Neuronal stem cell (in vitro differentiated cells): ENCODE data around the gene GPR32.
"Not testable (repeated sequence)": the region's sequence is repeated elsewhere in the genome, so short reads cannot be mapped to it uniquely, and the experiment has no call there.

Source experiments
- DNase-seq: peaks from one replicate; pipeline ENCODE4 v3.0.0-alpha.2; 2013; ENCODE audit warnings: low spot score
- H2AFZ ChIP-seq: one replicate; pipeline ENCODE4 v1.6.1; 2013; ENCODE audit warnings: mild to moderate bottlenecking, low read length, inconsistent platforms
- H2AK5ac ChIP-seq: 2 replicates; pipeline ENCODE4 v1.6.1; 2013; ENCODE audit warnings: low read depth, mild to moderate bottlenecking, inconsistent platforms, low read length, moderate library complexity, mixed read lengths
- H2BK120ac ChIP-seq: 2 replicates; pipeline ENCODE4 v1.6.1; 2013; ENCODE audit warnings: low read depth, mild to moderate bottlenecking, inconsistent platforms, low read length, moderate library complexity, mixed read lengths
- H2BK12ac ChIP-seq: one replicate; pipeline ENCODE4 v1.6.1; 2013; ENCODE audit warnings: low read length, inconsistent platforms
- H2BK15ac ChIP-seq: 2 replicates; pipeline ENCODE4 v1.6.1; 2013; ENCODE audit warnings: mild to moderate bottlenecking, low read length, inconsistent platforms, mixed read lengths
- H2BK5ac ChIP-seq: one replicate; pipeline ENCODE4 v1.6.1; 2013; ENCODE audit warnings: inconsistent platforms, mild to moderate bottlenecking, low read length, moderate library complexity
- H3K14ac ChIP-seq: one replicate; pipeline ENCODE4 v1.6.1; 2013; ENCODE audit warnings: low read length, inconsistent platforms
- H3K18ac ChIP-seq: 2 replicates; pipeline ENCODE4 v1.6.1; 2013; ENCODE audit warnings: low read length, inconsistent platforms
- H3K23ac ChIP-seq: 2 replicates; pipeline ENCODE4 v1.6.1; 2013; ENCODE audit warnings: low read depth, mild to moderate bottlenecking, mixed read lengths, low read length, inconsistent platforms; ENCODE audit not compliant: poor library complexity
- H3K27ac ChIP-seq: replicated peaks from 3 replicates; pipeline ENCODE4 v1.5.1; 2013; ENCODE audit warnings: low read length, inconsistent platforms
- H3K27me3 ChIP-seq, 3 experiments: 2 replicates each; pipeline ENCODE4 v1.6.1; 2013; ENCODE audit warnings: low read length in 3 of 3, mild to moderate bottlenecking in 2 of 3, inconsistent platforms in 1 of 3, low read depth in 1 of 3, mixed read lengths in 1 of 3, moderate library complexity in 1 of 3; ENCODE audit not compliant: control insufficient read depth in 3 of 3, insufficient read depth in 3 of 3
- H3K36me3 ChIP-seq, 2 donors: replicated peaks in 1 of 2; 2 replicates each; pipeline ENCODE4 v1.6.1; 2013; ENCODE audit warnings: low read length in 2 of 2; ENCODE audit not compliant: control insufficient read depth in 2 of 2, insufficient read depth in 2 of 2
- H3K4ac ChIP-seq: 2 replicates; pipeline ENCODE4 v1.6.1; 2013; ENCODE audit warnings: inconsistent platforms, mild to moderate bottlenecking, low read length, moderate library complexity
- H3K4me1 ChIP-seq, 2 donors: 1 replicate in 1 of 2; 2 replicates in 1 of 2; pipeline ENCODE4 v1.6.1; 2013; ENCODE audit warnings: low read length in 2 of 2, low read depth in 1 of 2; ENCODE audit not compliant: control insufficient read depth in 2 of 2, insufficient read depth in 1 of 2
- H3K4me2 ChIP-seq: one replicate; pipeline ENCODE4 v1.6.1; 2013; ENCODE audit warnings: mild to moderate bottlenecking, low read length, inconsistent platforms; ENCODE audit not compliant: insufficient read depth, poor library complexity, severe bottlenecking
- H3K4me3 ChIP-seq, 2 donors: 2 replicates each; pipeline ENCODE4 v1.5.1; 2013; ENCODE audit warnings: low read length in 2 of 2, mild to moderate bottlenecking in 2 of 2, inconsistent platforms in 1 of 2, moderate library complexity in 1 of 2
- H3K79me1 ChIP-seq: one replicate; pipeline ENCODE4 v1.6.1; 2013; ENCODE audit warnings: low read depth, mild to moderate bottlenecking, inconsistent platforms, low read length, moderate library complexity
- H3K9ac ChIP-seq: one replicate; pipeline ENCODE4 v1.6.1; 2013; ENCODE audit warnings: mild to moderate bottlenecking, low read depth, low read length, inconsistent platforms; ENCODE audit not compliant: poor library complexity
- H3K9me3 ChIP-seq, 2 donors: replicated peaks in 1 of 2; 2 replicates each; pipeline versions ENCODE3 to v1.6.1; 2013; ENCODE audit warnings: low read length in 2 of 2, mild to moderate bottlenecking in 2 of 2, inconsistent platforms in 1 of 2, low read depth in 1 of 2, mixed read lengths in 1 of 2, moderate library complexity in 1 of 2; ENCODE audit not compliant: control insufficient read depth in 2 of 2, insufficient read depth in 1 of 2
- H4K8ac ChIP-seq: one replicate; pipeline ENCODE4 v1.6.1; 2013; ENCODE audit warnings: low read depth, mild to moderate bottlenecking, inconsistent platforms, low read length, moderate library complexity
- H4K91ac ChIP-seq: one replicate; pipeline ENCODE4 v1.6.1; 2013; ENCODE audit warnings: low read length, low read depth, mild to moderate bottlenecking, inconsistent platforms; ENCODE audit not compliant: poor library complexity
- WGBS, 2 donors: extraction: QIAGEN DNeasy Blood & Tissue Kit; methylation state at CpG; one replicate each; pipeline ENCODE4 v1.1.7; 2013; ENCODE audit warnings: missing lambda C conversion rate in 2 of 2, mixed read lengths in 1 of 2; ENCODE audit not compliant: insufficient read length in 2 of 2, insufficient replicate concordance in 1 of 2; ENCODE audit errors: extremely low coverage in 2 of 2; 5-methylcytosine and 5-hydroxymethylcytosine counted together

Gene GPR32

DNA sequence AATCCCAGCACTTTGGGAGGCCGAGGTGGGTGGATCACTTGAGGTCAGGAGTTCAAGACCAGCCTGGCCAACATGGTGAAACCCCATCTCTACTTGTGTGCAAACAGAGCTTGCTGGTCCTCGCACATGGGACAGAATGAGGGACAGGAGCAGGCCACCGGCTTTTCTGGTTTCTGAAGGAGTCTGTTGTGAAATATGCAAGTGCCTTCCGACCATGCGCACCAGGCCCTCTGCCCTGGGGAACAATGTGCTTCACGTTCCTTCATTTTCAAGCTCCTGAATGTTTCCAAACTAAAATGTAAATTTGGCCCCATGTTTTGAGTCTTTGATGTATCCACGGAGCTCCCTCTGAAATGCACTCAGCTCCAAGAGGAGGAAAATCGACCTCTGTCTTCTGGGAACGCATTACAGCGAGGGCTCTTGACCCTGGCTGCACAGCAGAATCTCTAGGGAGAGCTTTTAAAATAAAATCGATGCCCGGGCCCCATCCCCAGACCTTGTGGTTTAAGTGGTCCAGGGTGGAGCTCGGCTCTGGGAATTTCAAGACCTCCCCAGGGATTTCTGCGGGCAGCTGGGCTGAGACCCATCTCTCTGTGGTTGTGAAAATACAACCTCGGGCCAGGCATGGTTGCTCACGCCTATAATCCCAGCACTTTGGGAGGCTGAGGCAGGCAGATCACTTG, 10.6 kb downstream of the GPR32 start:
- peak overlapping the region; percentile 17 for H3K18ac ChIP-seq
- H3K27ac ChIP-seq = no peak overlapping the region
- no peak for DNase-seq
- no peak overlapping the region for H3K23ac ChIP-seq
- no peak overlapping the region for H3K14ac ChIP-seq
- H3K4me1 ChIP-seq = peaks cover 1 to 7% of the 10 kb centered on the region in 2 donors
- no peak overlapping the region for H3K4ac ChIP-seq
- H3K36me3 ChIP-seq = no peaks in the 10 kb centered on the region
- H4K8ac ChIP-seq = no peak overlapping the region
- H3K4me3 ChIP-seq = no peak overlapping the region
- H2AK5ac ChIP-seq = no peak overlapping the region
- no peak overlapping the region for H3K9ac ChIP-seq
- H3K9me3 ChIP-seq = no peaks in the 10 kb centered on the region
- H2AFZ ChIP-seq = no peak overlapping the region
- no peaks in the 10 kb centered on the region for H3K79me1 ChIP-seq
- no peak overlapping the region for H2BK5ac ChIP-seq
- no peak overlapping the region for H3K4me2 ChIP-seq
- peaks cover 3 to 42% (median 20%) of the 10 kb centered on the region in 3 experiments for H3K27me3 ChIP-seq
- no peak overlapping the region for H2BK15ac ChIP-seq
- no peak overlapping the region for H2BK12ac ChIP-seq
- H2BK120ac ChIP-seq = no peak overlapping the region
- H4K91ac ChIP-seq = no peak overlapping the region
- WGBS, 2 donors = no CpG with 5 or more reads among the region's 16 CpGs

DNA sequence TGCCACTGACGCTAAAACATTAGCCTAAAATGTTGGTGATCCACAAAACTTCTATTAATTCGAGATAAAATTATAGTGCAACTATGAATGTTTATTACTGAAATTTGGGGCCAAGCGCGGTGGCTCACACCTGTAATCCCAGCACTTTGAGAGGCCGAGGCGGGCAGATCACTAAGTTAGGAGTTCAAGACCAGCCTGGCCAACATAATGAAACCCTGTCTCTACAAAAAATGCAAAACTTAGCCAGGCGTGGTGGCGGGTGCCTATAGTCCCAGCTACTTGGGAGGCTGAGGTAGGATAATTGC, 13.5 kb downstream of the GPR32 start:
- Histone ChIP-seq H3K4me1 (peaks cover 0 to 13% of the 10 kb centered on the region in 2 donors), H3K27me3 (peaks cover 0 to 21% (median 7%) of the 10 kb centered on the region in 3 experiments)
- H2BK5ac ChIP-seq, H3K4me2 ChIP-seq, H2BK120ac ChIP-seq, H3K9me3 ChIP-seq, H2BK12ac ChIP-seq, H3K9ac ChIP-seq, H3K18ac ChIP-seq, H3K79me1 ChIP-seq, H2BK15ac ChIP-seq, H2AFZ ChIP-seq, H4K8ac ChIP-seq, DNase-seq, H3K4ac ChIP-seq, H3K14ac ChIP-seq, H3K4me3 ChIP-seq, H4K91ac ChIP-seq, H3K36me3 ChIP-seq, H3K27ac ChIP-seq, H2AK5ac ChIP-seq, H3K23ac ChIP-seq: not testable (repeated sequence)
- no CpG with 5 or more reads among the region's 8 CpGs for WGBS, 2 donors

DNA sequence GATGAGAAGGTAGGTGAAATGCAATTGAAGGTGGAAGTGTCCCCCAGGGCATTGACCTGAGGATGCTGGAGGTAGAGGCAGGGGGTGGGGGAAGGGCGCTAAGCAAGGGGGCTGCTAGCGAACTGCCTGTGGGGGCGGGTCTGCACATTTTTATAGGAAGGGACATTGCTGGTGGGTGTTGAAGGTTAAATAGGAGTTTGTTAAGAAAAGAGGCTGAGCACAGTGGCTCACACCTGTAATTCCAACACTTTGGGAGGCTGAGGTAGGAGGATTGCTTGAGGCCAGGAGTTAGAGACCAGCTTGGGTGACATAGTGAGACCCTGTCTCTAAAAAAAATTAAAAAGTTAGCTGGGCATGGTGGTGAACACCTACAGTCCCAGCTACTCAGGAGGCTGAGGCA, 14.4 kb downstream of the GPR32 start:
- Histone ChIP-seq H3K18ac (no peak overlapping the region), H3K14ac (no peak overlapping the region), H2BK120ac (no peak overlapping the region), H3K79me1 (no peaks in the 10 kb centered on the region), H3K4me3 (no peak overlapping the region), H2BK5ac (no peak overlapping the region), H3K27ac (no peak overlapping the region), H2AK5ac (no peak overlapping the region), H3K4me1 (peaks cover 0 to 13% of the 10 kb centered on the region in 2 donors), H3K27me3 (peaks cover 0 to 12% (median 2%) of the 10 kb centered on the region in 3 experiments), H2AFZ (no peak overlapping the region), H3K4me2 (no peak overlapping the region), H4K91ac (no peak overlapping the region), H3K36me3 (no peaks in the 10 kb centered on the region), H2BK15ac (no peak overlapping the region), H2BK12ac (no peak overlapping the region), H3K23ac (no peak overlapping the region), H3K4ac (no peak overlapping the region), H3K9me3 (no peaks in the 10 kb centered on the region), H3K9ac (no peak overlapping the region), H4K8ac (no peak overlapping the region)
- WGBS, 2 donors = no CpG with 5 or more reads among the region's 3 CpGs
- DNase-seq = no peak

DNA sequence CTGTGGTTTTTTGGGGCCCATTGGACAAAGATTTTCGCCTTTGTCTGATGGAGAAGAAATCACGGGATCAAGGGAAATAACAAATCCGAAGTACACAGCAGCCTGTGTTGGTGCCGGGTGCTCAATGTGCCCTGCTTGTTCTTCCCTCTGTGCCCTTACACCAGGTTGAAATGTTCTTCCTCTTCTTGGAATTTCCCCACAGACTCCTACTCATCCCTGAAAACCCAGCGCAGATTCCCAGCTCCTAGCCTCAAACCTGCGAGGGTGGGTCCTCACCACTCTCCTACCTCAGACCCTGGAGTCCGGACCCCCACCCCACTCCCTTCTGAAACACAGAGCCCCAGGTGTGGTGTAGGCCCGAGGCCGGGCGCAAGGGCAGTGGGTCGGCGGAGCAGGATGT, 15.1 kb downstream of the GPR32 start:
- H3K4ac ChIP-seq = no peak overlapping the region
- DNase-seq = no peak
- H3K4me1 ChIP-seq = peaks cover 0 to 13% of the 10 kb centered on the region in 2 donors
- no peak overlapping the region for H4K91ac ChIP-seq
- no peak overlapping the region for H2BK15ac ChIP-seq
- no peak overlapping the region for H3K18ac ChIP-seq
- no peak overlapping the region for H2BK5ac ChIP-seq
- no peak overlapping the region for H2AFZ ChIP-seq
- H3K36me3 ChIP-seq = no peaks in the 10 kb centered on the region
- H3K4me3 ChIP-seq = no peak overlapping the region
- no peak overlapping the region for H2BK12ac ChIP-seq
- no peak overlapping the region for H2AK5ac ChIP-seq
- no peak overlapping the region for H3K14ac ChIP-seq
- H3K9me3 ChIP-seq = no peaks in the 10 kb centered on the region
- H3K79me1 ChIP-seq = no peaks in the 10 kb centered on the region
- H2BK120ac ChIP-seq = no peak overlapping the region
- H3K27me3 ChIP-seq = peaks cover 0 to 6% (median 2%) of the 10 kb centered on the region in 3 experiments
- no peak overlapping the region for H3K9ac ChIP-seq
- H4K8ac ChIP-seq = no peak overlapping the region
- H3K4me2 ChIP-seq = no peak overlapping the region
- WGBS, 2 donors = no CpG with 5 or more reads among the region's 12 CpGs
- no peak overlapping the region for H3K27ac ChIP-seq
- H3K23ac ChIP-seq = no peak overlapping the region
